ENCODE data around the gene TCF3.

DNA sequence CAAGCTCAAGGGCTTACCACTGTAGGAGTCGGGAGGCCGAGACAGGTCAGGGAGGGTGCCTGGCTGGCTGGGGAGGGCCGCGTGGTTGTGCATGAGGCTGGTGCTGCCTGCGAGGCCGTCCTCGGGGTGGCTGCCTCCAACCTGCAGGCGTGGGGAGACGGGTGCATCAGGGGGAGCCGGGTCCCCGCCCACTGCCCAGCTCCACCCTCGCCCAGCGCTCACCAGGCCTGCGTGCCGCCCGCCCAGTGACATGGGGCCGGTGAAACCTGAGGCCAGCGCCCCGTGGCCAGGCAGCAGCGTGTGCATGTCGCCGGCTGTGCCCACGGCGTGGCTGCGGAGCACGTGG, 33.3 kb downstream of the TCF3 start:
- no peak for TF ChIP-seq EZH2phosphoT487 (IDR thresholded peaks at IDR 0.05; ENCODE audit: insufficient read depth, low read depth)
- TF ChIP-seq EZH2 (IDR thresholded peaks at IDR 0.05; ENCODE audit: insufficient read depth, poor library complexity, severe bottlenecking): no peak
